ENCODE results near the gene PGM5.

PGM5 gene

GRCh38 chr9:68575817-68576216, 219.4 kb downstream of the PGM5 start:
- Histone ChIP-seq H3K36me3 (ENCODE audit: control insufficient read depth, insufficient read depth, low read length) (no peaks in the 10 kb centered on the region), H3K4me3 (ENCODE audit: low read length) (no peak overlapping the region), H3K4me1 (ENCODE audit: control insufficient read depth, insufficient read depth, low read length) (no peaks in the 10 kb centered on the region), H3K9me3 (ENCODE audit: control insufficient read depth, insufficient read depth, low read length) (no peaks in the 10 kb centered on the region), H3K27me3 (ENCODE audit: control insufficient read depth, insufficient read depth, low read length) (no peaks in the 10 kb centered on the region), H3K27ac (ENCODE audit: low read length) (no peak overlapping the region)
- DNase-seq (ENCODE audit: low read depth, low spot score), result no peak
- no CpG with 5 or more reads among the region's 5 CpGs for WGBS (ENCODE audit: insufficient coverage, insufficient read length)

GRCh38 chr9:68577774-68578591, 221.6 kb downstream of the PGM5 start:
- DNase-seq (ENCODE audit: low read depth, low spot score), result no peak

More at GRCh38 chr9:68577774-68578591, 221.6 kb downstream of the PGM5 start:
- no peaks in the 10 kb centered on the region for H3K36me3 ChIP-seq (ENCODE audit: control insufficient read depth, insufficient read depth, low read length)
- WGBS (ENCODE audit: insufficient coverage, insufficient read length), result no CpG with 5 or more reads among the region's 7 CpGs
- H3K27ac ChIP-seq (ENCODE audit: low read length), result no peak overlapping the region
- H3K9me3 ChIP-seq (ENCODE audit: control insufficient read depth, insufficient read depth, low read length), result no peaks in the 10 kb centered on the region
- no peaks in the 10 kb centered on the region for H3K4me1 ChIP-seq (ENCODE audit: control insufficient read depth, insufficient read depth, low read length)
- H3K4me3 ChIP-seq (ENCODE audit: low read length), result no peak overlapping the region
- no peaks in the 10 kb centered on the region for H3K27me3 ChIP-seq (ENCODE audit: control insufficient read depth, insufficient read depth, low read length)
